HT1080 (cell line): Measurements from ENCODE around the gene TBC1D16. TPM values are rescaled to one million over a fixed set of nuclear protein-coding genes. Genes with fewer than 3 reads are reported as not detected.

Experiments
- DNase-seq: peaks from one replicate; pipeline ENCODE4 v3.0.0-alpha.2; 2015; ENCODE audit warnings: low read depth
- total RNA-seq: library from RNA; depleted of rRNA; stranded (reverse); fragments of >200 nt; shearing (Covaris generic); gene quantifications from 2 replicates; pipeline ENCODE4 v1.2.3, GENCODE V29; 2014

The TBC1D16 gene
- total RNA-seq, 1 experiment from 2014 or later, result 24.1 TPM

GRCh38 chr17:79952901-79953300 is 82.8 kb downstream of the TBC1D16 start:
- no peak for DNase-seq

GRCh38 chr17:79952265-79952877 is 83.3 kb downstream of the TBC1D16 start:
- no peak for DNase-seq

- DNase-seq, result no peak
Measured at GRCh38 chr17:79951361-79952264, 84.1 kb downstream of the TBC1D16 start.

- DNase-seq, result no peak
Measured at GRCh38 chr17:79950751-79951150, 84.9 kb downstream of the TBC1D16 start.

GRCh38 chr17:79950306-79950705 is 85.4 kb downstream of the TBC1D16 start:
- DNase-seq, result no peak

GRCh38 chr17:79949656-79950209 is 85.9 kb downstream of the TBC1D16 start:
- DNase-seq, result no peak

GRCh38 chr17:79948945-79949655 is 86.6 kb downstream of the TBC1D16 start:
- no peak for DNase-seq

GRCh38 chr17:79948406-79948944 is 87.2 kb downstream of the TBC1D16 start:
- DNase-seq, result no peak

- DNase-seq, result peak; percentile 62
Measured at GRCh38 chr17:79947351-79948031, 88.2 kb downstream of the TBC1D16 start.

- DNase-seq, result no peak
Measured at GRCh38 chr17:79946352-79947231, 89.1 kb downstream of the TBC1D16 start.

- DNase-seq, result no peak
Measured at GRCh38 chr17:79945591-79946255, 89.9 kb downstream of the TBC1D16 start.

- DNase-seq, result no peak
Measured at GRCh38 chr17:79944821-79945391, 90.8 kb downstream of the TBC1D16 start.

GRCh38 chr17:79944251-79944812 is 91.3 kb downstream of the TBC1D16 start:
- DNase-seq, result no peak

GRCh38 chr17:79943347-79944241 is 92.1 kb downstream of the TBC1D16 start:
- DNase-seq, result no peak

GRCh38 chr17:79942591-79943346 is 92.9 kb downstream of the TBC1D16 start:
- DNase-seq, result no peak

- DNase-seq, result no peak
Measured at GRCh38 chr17:79942011-79942405, 93.7 kb downstream of the TBC1D16 start.
